Measurements from ENCODE around the gene GRB2. TPM values are rescaled to one million over a fixed set of nuclear protein-coding genes. Genes with fewer than 3 reads are reported as not detected.

Gene GRB2
- total and polyA plus RNA-seq, 2 of the 8 experiments (the other 6 are each of a cell fraction or from before 2014, with no cell fraction given): 44.2 to 101 TPM

DNA sequence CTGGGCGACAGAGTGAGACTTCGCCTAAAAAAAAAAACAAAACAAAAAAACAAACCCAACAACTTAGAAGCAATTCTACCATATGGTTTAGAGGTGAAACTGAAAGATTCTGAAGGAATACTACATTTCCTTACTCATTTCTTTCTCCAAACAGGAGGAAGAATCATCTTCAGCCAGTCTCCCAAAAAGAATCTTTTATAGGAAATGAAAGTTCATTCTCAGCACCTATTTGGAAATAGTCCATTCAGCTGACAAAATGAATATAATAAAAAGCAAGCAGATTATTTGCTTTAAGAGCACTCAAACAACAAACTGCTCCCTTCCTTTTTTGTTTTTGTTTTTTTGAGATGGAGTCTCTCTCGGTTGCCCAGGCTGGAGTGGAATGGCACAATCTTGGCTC, 17.7 kb downstream of the GRB2 start:
- H2BK120ac ChIP-seq (replicated peaks; ENCODE audit: low read depth, low read length): no peak overlapping the region
- H4K91ac ChIP-seq (replicated peaks; ENCODE audit: insufficient read length, low read length): no peak overlapping the region
- H2BK15ac ChIP-seq (ENCODE audit: low read length): no peak overlapping the region
- no peak overlapping the region for H2BK12ac ChIP-seq (ENCODE audit: low read depth, low read length)
- no peak overlapping the region for H2AK5ac ChIP-seq (ENCODE audit: low read depth, low read length)
- no peak overlapping the region for H3K27ac ChIP-seq (ENCODE audit: low read depth, low read length)
- H3K79me1 ChIP-seq (ENCODE audit: low read depth, low read length): peaks cover 4% of the 10 kb centered on the region
- H3K79me2 ChIP-seq (ENCODE audit: control insufficient read depth in 1 of 2, insufficient read depth in 2 of 2, low read length in 2 of 2): peaks cover 16 to 93% of the 10 kb centered on the region in 2 experiments; a peak in 3 of 4 replicates
- ChIA-PET POLR2A (ENCODE audit: partially characterized antibody) (interaction anchor here (0.6 kb wide), 1 partner anchor 9 kb away, joined by 7 read pairs; no protein-coding TSS in a partner anchor), CTCF (ENCODE audit: partially characterized antibody) (interaction anchor here (0.6 kb wide), 1 partner anchor 278 kb away, joined by 3 read pairs; no protein-coding TSS in a partner anchor)
- WGBS, 2 experiments (ENCODE audit: extremely low coverage in 1 of 2, insufficient coverage in 1 of 2, insufficient read length in 1 of 2, insufficient replicate concordance in 2 of 2, low coverage in 1 of 2, low lambda C conversion rate in 2 of 2, missing lambda C conversion rate in 1 of 2): 100% methylated on average over 3 of the region's 3 CpGs; no CpG with 5 or more reads in 1 of the 2 experiments
- H3K4me2 ChIP-seq (ENCODE audit: insufficient read depth in 1 of 2, low read depth in 2 of 2, low read length in 2 of 2): no peak overlapping the region
- H3K4me3 ChIP-seq (ENCODE audit: extremely low read depth in 1 of 4, insufficient read depth in 2 of 4, low read depth in 3 of 4, low read length in 4 of 4): no peak overlapping the region
- H3K27me3 ChIP-seq (replicated peaks in 1 of 4; ENCODE audit: control insufficient read depth in 3 of 4, extremely low read depth in 1 of 4, insufficient read depth in 3 of 4, low read length in 3 of 4): no peaks in the 10 kb centered on the region
- H2BK5ac ChIP-seq (ENCODE audit: low read depth, low read length): no peak overlapping the region
- H3K4me1 ChIP-seq (replicated peaks in 1 of 4; ENCODE audit: control insufficient read depth in 3 of 4, insufficient read depth in 4 of 4, low read length in 3 of 4): peaks cover 0 to 5% (median 0%) of the 10 kb centered on the region in 4 experiments; a peak in 2 of 7 replicates
- no peak overlapping the region for H3K56ac ChIP-seq (replicated peaks; ENCODE audit: insufficient read length, low read depth, low read length)
- H3K4ac ChIP-seq (replicated peaks; ENCODE audit: insufficient read length, low read depth, low read length): no peak overlapping the region
- no peak overlapping the region for H4K8ac ChIP-seq (ENCODE audit: extremely low read depth, insufficient read depth, low read length)
- H3K23me2 ChIP-seq (ENCODE audit: low read depth, low read length): no peaks in the 10 kb centered on the region
- H3K9me3 ChIP-seq (ENCODE audit: insufficient read depth in 2 of 2, low read depth in 1 of 2, low read length in 1 of 2): no peaks in the 10 kb centered on the region
- peaks cover 4% of the 10 kb centered on the region in 2 experiments for H4K20me1 ChIP-seq (replicated peaks in 1 of 2; ENCODE audit: control insufficient read depth in 1 of 2, insufficient read depth in 2 of 2, low read length in 2 of 2)
- no peak for DNase-seq (ENCODE audit: low read depth in 1 of 2, low spot score in 2 of 2)
- no peak overlapping the region for H4K5ac ChIP-seq (ENCODE audit: insufficient read length, low read depth, low read length)
- FAIRE-seq: no peak
- no peak overlapping the region for H3K23ac ChIP-seq (ENCODE audit: insufficient read length)
- H2AFZ ChIP-seq (ENCODE audit: low read length): no peak overlapping the region
- no peak overlapping the region for H2BK20ac ChIP-seq (ENCODE audit: low read length)
- H3K14ac ChIP-seq (ENCODE audit: insufficient read length): no peak overlapping the region
- H3K9ac ChIP-seq (replicated peaks in 1 of 4; ENCODE audit: extremely low read depth in 1 of 4, low read depth in 3 of 4, low read length in 3 of 4): no peak overlapping the region
- no peak overlapping the region for H3K18ac ChIP-seq (ENCODE audit: extremely low read depth, low read length)
- H3K36me3 ChIP-seq (ENCODE audit: control insufficient read depth in 2 of 4, insufficient read depth in 4 of 4, low read length in 3 of 4): peaks cover 0 to 11% (median 0%) of the 10 kb centered on the region in 4 experiments; a peak in 2 of 8 replicates
- TF ChIP-seq, protein P1, sequence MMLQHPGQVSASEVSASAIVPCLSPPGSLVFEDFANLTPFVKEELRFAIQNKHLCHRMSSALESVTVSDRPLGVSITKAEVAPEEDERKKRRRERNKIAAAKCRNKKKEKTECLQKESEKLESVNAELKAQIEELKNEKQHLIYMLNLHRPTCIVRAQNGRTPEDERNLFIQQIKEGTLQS (IDR thresholded peaks at IDR 0.05; ENCODE audit: insufficient read depth, low read depth, low read length): no peak
- TF ChIP-seq CEBPB (IDR thresholded peaks at IDR 0.05; ENCODE audit: low read depth, low read length): no peak

Data from H1 (cell line).